ENCODE measurements around the gene CKAP4. TPM values are rescaled to one million over a fixed set of nuclear protein-coding genes. Genes with fewer than 3 reads are reported as not detected.

The CKAP4 gene
- total and polyA plus RNA-seq, 10 donors, result 4.5 to 63.0 (median 29.8) TPM

DNA sequence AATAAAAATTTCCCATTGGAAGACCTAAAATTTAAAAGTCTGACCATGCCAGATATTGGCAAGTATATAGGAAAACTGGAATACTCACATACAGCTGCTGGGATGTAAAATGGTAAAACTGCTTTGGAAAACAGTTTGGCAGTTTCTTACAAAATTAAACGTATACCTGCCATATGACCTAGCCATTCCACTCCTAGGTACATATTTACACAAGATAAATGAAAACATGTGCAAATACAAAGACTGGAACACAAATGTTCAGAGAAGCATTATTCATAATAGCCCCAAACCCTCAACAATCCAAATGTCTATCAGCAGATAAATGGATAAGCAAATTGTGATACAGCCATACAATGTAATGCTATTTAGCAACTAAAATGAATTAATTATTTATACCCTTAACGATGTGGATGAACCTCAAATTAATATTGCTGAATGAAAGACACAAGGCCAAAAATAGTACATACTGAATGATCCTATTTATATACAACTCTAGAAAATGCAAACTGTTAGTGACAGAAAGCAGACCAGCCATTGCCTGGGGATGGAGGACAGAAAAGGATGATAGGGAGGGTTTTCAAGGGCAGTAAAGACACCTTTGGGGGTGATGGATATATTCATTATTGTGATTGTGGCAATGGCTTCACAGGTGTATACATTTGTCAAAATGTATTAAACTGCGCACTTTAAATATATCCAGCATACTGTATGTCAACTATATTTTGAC lies 33.4 kb upstream of the CKAP4 start:
- Histone ChIP-seq H3K27me3 (replicated peaks in 1 of 7) (peaks cover 0 to 19% (median 0%) of the 10 kb centered on the region in 7 donors), H3K4me1 (peaks cover 0 to 13% (median 7%) of the 10 kb centered on the region in 6 donors), H3K9me3 (peaks cover 0 to 15% (median 5%) of the 10 kb centered on the region in 8 donors), H3K36me3 (no peaks in the 10 kb centered on the region), H3K27ac (peak overlapping the region in 5 of 8 donors; percentile 46 to 81 (median 76)), H3K4me3 (no peak overlapping the region)
- WGBS, 5 donors, result 59 to 93% (median 83%) methylated on average over 3 of the region's 3 CpGs
- TF ChIP-seq, protein P1, sequence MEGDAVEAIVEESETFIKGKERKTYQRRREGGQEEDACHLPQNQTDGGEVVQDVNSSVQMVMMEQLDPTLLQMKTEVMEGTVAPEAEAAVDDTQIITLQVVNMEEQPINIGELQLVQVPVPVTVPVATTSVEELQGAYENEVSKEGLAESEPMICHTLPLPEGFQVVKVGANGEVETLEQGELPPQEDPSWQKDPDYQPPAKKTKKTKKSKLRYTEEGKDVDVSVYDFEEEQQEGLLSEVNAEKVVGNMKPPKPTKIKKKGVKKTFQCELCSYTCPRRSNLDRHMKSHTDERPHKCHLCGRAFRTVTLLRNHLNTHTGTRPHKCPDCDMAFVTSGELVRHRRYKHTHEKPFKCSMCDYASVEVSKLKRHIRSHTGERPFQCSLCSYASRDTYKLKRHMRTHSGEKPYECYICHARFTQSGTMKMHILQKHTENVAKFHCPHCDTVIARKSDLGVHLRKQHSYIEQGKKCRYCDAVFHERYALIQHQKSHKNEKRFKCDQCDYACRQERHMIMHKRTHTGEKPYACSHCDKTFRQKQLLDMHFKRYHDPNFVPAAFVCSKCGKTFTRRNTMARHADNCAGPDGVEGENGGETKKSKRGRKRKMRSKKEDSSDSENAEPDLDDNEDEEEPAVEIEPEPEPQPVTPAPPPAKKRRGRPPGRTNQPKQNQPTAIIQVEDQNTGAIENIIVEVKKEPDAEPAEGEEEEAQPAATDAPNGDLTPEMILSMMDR (IDR thresholded peaks at IDR 0.05 in 8 of 11, conservative IDR thresholded peaks at IDR 0.05 in 3 of 11), result no peak
- TF ChIP-seq POLR2AphosphoS5 (IDR thresholded peaks at IDR 0.05) (no peak), POLR2A (IDR thresholded peaks at IDR 0.05) (no peak)
- intact Hi-C loops (cut with DNase I; ENCODE audit: low total_unique reads), result no loop called here
- DNase-seq, result no peak

DNA sequence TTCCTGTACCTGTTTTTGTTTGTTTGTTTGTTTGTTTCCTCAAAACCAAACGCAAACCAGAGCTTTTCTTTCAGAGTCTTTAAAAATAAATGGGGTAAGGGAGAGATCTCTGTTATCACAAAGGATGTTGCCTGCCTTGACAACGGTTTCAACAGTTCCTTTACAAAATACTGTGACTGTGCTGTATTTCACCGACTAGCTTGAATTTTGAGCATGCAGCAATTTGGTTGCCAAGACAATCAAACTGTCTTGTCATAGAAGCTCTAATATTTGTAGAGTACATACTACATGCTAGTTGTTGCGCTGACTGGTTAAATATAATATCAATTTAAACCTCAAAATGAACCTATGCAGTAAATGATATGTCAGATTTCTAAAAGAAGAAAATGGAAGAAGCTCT lies 32.3 kb upstream of the CKAP4 start:
- H3K27ac ChIP-seq, result peak overlapping the region in 7 of 8 donors; percentile 42 to 81 (median 69)
- H3K27me3 ChIP-seq (replicated peaks in 1 of 7), result peaks cover 0 to 14% (median 0%) of the 10 kb centered on the region in 7 donors
- peaks cover 0 to 15% (median 5%) of the 10 kb centered on the region in 8 donors for H3K9me3 ChIP-seq
- 60 to 87% (median 65%) methylated on average over 4 of the region's 4 CpGs for WGBS, 5 donors
- H3K4me3 ChIP-seq, result peak overlapping the region in 1 of 8 donors; percentile 37
- DNase-seq, result no peak
- H3K36me3 ChIP-seq, result no peaks in the 10 kb centered on the region
- TF ChIP-seq, protein P1 (IDR thresholded peaks at IDR 0.05 in 8 of 11, conservative IDR thresholded peaks at IDR 0.05 in 3 of 11), result no peak
- TF ChIP-seq POLR2A (IDR thresholded peaks at IDR 0.05) (no peak), POLR2AphosphoS5 (IDR thresholded peaks at IDR 0.05) (no peak)
- H3K4me1 ChIP-seq, result peaks cover 0 to 24% (median 16%) of the 10 kb centered on the region in 6 donors
- intact Hi-C loops (cut with DNase I; ENCODE audit: low total_unique reads), result no loop called here

DNA sequence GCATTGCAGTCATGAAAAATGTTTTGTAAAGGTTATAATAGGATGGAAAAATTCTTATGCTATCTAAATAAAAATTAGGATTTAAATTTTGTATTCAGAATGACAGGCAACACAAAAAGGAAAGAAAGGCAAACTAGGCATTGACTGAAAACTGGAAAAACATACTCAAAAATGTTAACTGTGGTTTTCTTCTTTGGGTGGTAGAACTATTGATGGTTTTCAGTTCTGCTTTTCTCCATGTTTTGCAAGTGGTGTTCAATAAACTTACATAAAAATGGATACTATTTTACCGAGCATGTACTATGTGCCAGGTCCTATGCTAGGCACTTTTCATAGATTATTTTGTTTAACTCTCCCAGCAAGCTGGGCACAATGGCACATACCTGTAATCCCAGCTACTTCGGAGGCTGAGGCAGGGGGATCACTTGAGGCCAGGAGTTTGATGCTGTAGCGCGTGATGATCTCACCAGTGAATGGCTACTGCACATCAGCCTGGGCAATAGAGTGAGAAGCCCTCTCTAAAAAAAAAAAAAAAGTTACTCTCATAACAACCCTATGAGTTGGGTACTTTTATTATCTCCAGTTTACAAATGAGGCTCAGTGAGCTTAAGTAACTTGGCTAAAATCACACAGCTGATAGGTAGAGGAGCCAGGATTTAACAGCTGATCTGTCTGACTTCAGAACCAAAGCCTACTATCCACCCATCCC lies 28.4 kb upstream of the CKAP4 start:
- no peaks in the 10 kb centered on the region for H3K27me3 ChIP-seq (replicated peaks in 1 of 7)
- no peak overlapping the region for H3K27ac ChIP-seq
- H3K36me3 ChIP-seq, result no peaks in the 10 kb centered on the region
- TF ChIP-seq POLR2A (IDR thresholded peaks at IDR 0.05) (no peak), POLR2AphosphoS5 (IDR thresholded peaks at IDR 0.05) (no peak)
- TF ChIP-seq, protein P1 (IDR thresholded peaks at IDR 0.05 in 8 of 11, conservative IDR thresholded peaks at IDR 0.05 in 3 of 11), result no peak
- H3K9me3 ChIP-seq, result peaks cover 0 to 2% (median 0%) of the 10 kb centered on the region in 8 donors
- 79 to 85% (median 80%) methylated on average over 4 of the region's 4 CpGs for WGBS, 5 donors
- intact Hi-C loops (cut with DNase I; ENCODE audit: low total_unique reads), result no loop called here
- no peak overlapping the region for H3K4me3 ChIP-seq
- H3K4me1 ChIP-seq, result peaks cover 0 to 34% (median 19%) of the 10 kb centered on the region in 6 donors
- no peak for DNase-seq

DNA sequence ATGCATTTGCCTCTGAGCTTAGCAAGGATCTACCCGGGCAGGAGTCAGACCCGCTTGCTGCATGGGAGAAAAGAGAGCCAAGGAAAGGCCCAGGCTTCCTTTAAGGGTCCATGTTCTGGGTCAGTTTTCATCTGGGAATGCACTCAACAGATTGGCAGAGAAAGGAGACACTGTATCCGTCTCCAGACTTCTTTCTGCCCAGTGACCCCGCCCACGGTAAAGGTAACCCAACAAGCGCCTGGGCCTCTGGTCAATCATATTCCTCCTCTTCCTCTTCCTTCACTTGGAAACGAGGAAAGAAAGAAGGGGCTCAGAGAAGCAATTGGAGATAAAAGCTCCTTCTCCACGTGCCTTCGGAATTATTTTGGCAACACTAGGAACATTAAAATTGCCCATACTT lies 27.6 kb upstream of the CKAP4 start:
- Histone ChIP-seq H3K27ac (peak overlapping the region in 4 of 8 donors; percentile 55 to 81 (median 64)), H3K36me3 (no peaks in the 10 kb centered on the region), H3K4me3 (no peak overlapping the region), H3K9me3 (no peaks in the 10 kb centered on the region), H3K27me3 (replicated peaks in 1 of 7) (no peaks in the 10 kb centered on the region), H3K4me1 (peaks cover 0 to 34% (median 19%) of the 10 kb centered on the region in 6 donors)
- DNase-seq, result no peak
- WGBS, 5 donors, result 84 to 93% (median 91%) methylated on average over 9 of the region's 9 CpGs
- no peak for TF ChIP-seq POLR2AphosphoS5 (IDR thresholded peaks at IDR 0.05)
- TF ChIP-seq, protein P1 (IDR thresholded peaks at IDR 0.05 in 8 of 11, conservative IDR thresholded peaks at IDR 0.05 in 3 of 11), result no peak
- no peak for TF ChIP-seq POLR2A (IDR thresholded peaks at IDR 0.05)
- intact Hi-C loops (cut with DNase I; ENCODE audit: low total_unique reads), result no loop called here

All from spleen (tissue), 11 donors.